NCI-H1105 treated with DMSO at 0.1 percent for 48 hours (cell line): ENCODE measurements around the gene TMTC1.

ENCODE experiments used
- DNase-seq: peaks from one replicate; lab custom pipeline; 2025; lab: John Stamatoyannopoulos, UW

The TMTC1 gene

DNA sequence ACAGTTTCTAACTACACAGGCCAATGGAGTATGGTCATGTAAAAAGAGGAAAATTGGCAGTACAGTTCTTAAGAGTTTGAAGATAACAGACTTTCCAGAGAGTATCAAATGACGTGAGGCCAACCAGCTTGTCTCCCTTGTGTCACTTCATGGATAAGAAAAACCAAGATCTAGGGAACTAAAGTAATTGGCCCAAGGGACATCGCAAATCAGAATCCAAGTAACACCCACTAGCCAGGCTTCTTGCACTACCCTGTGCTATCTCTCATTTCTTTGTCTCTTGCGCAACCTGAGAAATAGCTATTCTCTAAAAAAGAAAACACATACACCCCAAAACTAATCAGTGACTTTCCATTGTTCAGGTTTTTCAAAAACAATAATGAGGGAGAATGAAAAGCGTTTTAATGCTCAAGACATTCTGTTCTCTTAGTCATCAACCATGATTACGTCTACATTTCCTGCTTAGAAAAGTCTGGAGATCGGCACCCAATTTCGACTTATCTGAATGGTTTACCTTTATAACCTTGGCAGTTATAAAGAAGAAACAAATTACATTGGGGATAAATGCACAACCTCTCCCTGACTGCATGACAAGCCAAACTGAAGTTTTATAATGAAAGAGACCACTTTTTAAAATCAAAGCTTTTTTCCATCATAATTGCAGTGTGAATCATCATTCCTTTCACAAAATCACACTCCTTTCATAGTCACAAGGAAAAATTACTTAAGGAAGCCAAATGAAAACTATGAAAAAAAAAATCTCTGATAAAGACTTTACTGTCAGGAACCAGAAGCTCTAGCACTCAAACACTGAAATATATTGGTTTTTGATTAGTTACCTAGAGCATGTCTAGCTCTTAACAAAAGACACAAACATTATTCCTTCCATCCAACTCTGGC lies 42.1 kb downstream of the TMTC1 start:
- DNase-seq, result no peak

DNA sequence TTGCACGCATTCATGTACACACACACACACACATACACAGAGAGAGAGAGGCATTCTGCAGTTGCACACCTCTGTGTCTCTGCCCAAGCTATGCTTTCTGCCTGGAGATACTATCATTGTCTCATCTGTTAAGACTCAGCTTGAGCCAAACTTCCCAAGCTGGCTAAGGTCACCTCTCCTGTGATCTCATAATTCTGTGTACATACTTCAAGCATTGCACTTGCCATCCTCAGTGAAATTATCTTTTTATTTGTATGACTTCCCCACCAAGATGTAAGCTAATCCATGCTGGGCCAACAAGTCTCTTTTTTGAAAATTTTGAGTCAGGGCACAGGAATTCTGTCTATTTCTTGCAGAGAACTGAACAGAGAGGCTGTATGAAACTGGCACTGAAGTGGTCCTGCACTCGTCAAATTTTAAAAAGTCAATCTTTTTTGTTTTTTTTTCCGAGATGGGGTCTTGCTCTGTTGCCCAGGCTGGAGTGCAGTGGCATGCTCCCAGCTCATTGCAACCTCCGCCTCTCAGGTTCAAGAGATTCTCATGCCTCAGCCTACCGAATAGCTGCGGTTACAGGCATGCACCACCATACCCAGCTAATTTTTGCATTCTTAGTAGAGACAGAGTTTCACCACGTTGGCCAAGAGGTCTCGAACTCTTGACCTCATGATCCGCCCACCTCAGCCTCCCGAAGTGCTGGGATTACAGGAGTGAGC lies 44.3 kb downstream of the TMTC1 start:
- DNase-seq, result no peak

DNA sequence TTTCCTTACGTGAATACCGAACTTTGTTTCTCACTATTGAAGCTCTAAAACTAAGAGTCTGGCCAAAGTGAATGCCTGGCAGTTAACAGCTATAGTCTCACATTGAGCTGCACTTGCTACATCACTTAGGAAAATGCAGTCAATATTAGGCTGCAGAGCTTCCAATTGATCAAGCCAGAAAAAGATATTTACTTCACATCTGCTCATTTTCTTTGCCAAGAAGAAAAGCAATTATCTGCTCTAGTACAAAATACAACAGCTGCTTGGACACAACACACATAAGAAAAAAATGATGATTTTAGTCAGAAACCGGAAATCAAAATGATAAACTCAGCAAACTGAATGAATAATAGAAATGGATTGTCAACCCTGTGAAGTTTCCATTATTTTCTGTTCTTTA lies 45.4 kb downstream of the TMTC1 start:
- DNase-seq, result no peak

DNA sequence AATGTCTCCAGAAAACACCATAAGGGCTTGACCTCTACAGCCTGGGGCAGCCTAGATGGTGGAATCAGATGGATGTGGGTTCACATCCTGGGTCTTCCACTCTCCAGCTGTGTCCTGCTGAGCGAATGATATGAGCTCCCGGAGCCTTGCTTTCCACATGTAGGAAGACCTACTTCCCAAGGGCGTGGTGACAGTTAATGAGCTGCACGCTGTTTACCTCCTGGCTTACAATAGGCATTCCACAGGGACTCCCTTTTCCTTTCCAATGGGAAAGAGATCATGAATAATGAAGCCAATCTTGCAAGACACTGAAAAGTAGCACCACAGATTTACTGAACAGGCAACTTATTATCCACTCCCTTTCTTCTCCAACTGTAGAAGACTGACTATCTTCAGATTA lies 46.1 kb downstream of the TMTC1 start:
- no peak for DNase-seq

DNA sequence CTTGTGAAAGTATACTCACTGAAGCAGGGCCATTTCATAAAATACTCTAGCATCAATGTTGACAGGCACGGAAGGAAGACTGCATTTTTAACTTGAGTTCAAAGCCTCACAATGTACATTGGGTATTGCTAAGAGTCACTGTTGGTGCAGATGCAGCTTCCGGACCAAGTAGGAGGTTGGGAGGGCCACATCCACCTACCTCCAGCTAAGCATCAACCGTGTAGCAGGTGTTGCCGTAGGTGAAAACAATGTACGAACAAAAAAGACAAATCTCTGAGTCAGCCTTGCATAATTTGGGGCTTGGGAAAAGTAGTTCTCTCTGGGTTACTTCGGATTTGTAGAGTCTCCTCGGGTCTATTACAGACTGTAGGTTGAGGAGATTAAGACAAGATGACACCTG lies 48.1 kb downstream of the TMTC1 start:
- no peak for DNase-seq

DNA sequence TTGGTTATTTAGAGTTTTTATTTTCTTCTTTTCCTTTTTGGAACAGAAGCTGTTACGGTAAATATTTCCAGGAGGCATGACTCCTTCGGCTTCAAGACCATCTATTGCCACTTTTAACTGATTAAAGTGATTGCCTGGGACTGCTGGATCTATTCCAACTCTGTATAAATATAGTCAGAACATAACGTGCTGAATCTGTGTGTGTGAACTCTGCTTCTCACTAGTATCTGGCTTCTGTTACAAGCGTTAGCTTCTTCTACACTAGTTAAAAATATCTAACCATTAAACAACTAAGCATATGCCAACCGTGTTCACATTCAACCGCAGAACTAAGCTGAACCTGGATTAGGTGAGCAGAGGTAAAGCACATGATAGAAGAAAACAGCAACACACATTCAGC lies 49.0 kb downstream of the TMTC1 start:
- no peak for DNase-seq

DNA sequence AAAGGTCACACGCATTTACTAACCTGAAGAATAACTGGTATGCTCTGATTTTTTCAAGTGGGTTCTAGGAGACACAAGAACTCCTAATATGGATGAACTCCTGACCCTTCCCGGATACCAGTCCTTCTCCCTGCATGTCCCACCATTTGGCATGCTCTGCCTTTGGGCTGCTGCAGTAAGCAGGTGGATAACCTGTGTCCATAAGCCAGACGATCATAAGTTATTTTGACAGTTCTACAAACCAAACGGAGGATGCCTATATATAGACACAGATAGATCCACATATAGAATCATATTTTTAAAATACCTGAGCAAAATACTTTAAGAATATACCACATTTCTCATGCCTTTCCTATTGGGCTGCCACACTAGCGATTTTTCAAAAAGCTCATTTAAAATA lies 49.4 kb downstream of the TMTC1 start:
- no peak for DNase-seq

DNA sequence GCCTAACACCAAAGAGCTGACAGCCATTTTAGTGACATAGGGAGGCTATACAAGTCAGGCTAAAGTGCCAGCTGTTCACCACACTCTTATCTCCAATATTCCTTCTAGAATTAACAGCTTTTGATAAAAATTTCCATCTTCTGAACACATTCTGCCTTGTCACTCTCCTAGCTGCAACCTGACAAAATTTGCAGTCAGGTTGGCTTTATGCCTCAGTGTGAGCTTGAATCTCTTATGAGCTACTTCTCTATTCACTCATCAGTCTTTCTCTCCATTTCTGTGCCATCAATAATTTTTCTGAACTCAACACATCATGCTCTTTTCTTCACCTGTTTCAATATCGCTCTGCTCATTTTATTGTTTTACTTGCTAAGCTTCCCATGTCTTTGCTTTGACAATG lies 50.2 kb downstream of the TMTC1 start:
- DNase-seq, result no peak

DNA sequence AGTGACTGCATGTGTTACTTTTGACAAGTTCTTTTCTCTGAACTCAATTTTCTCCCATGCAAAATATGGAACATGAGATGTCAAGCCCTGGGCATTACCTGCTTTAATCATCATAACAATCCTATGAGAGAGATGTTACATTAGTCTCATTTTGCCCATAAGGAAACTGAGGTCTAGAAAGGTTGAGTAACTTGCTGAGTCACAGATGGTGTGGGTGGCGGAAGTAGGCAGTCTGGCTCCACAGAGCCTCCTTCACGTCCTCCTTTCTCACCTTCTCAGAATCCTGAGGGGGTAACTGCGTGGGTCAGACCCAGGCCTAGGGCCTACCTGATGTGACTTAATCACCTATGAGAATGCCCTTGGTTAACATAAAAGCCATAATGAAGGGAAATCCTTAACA lies 50.7 kb downstream of the TMTC1 start:
- DNase-seq, result no peak

DNA sequence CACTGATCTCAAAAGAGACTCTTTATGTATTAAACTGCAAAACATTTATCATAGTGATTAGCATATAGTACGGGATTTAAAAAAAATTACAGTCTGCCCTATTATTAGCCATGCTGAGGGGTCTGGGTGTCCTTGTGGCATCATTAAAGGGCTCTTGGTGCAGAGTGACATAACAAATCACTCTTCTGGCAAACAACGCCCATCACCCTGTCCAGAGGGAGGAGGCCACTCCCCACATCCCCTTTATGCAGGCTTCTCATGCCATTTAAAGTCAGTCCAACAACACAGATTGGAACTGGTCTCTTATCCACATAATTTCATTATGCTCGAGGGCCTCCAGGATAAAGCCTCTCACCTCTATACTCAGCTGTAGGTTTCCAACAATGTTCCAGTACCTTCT lies 51.1 kb downstream of the TMTC1 start:
- no peak for DNase-seq

DNA sequence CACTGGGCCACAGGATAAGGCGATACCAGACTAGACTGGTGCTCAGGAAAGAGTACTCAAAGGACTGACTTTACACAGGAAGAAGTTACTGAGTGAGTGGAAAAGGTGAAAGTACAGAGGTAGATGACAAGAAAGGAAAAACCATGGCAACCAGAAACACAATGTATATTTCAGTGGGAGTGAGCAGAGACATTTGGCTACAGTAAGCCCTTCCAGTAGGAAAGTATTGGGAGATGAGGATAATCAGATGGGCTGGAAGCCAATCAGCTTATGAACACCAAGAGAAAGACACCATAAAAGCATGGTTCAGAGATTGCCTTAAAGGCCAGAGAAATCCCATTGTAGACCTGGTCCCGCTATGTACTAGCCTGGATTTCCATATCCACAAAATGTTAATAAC lies 51.6 kb downstream of the TMTC1 start:
- no peak for DNase-seq

DNA sequence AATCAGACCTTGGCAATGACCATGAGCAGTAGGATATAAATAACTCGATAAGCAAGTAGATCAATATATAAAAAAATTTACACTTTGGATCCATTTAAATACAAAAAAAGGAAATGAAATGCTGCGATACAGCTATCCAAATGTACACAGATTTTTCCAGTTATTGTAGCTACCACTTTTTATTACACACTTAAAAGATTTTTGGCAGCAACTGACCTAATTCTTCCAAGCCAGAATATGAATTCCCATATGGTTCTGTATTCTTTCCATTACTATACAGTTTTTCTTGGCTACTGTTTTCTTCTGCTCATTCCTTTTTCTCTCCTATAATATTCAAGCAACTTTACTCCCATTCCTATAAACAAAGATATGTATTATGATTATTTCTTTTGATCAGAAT lies 52.2 kb downstream of the TMTC1 start:
- no peak for DNase-seq

DNA sequence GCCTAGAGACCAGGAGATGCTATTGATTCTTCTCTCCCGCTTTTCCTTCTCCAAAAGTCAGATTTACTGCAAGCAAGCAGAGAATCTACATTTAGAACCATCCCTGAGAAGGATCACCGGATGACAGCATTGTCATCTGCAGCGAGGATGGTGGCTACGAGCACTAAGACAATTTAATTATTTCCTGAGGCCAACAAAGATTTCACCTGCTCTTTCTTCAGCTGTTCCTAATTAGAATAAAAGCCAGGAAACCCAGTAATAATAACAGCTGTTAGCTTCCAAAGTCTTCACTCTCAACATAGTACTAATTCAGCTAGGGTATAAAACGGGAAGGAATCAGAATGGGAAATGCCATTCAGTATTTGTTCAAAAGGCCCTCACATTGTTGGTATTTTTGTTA lies 53.3 kb downstream of the TMTC1 start:
- peak; percentile 62 for DNase-seq

DNA sequence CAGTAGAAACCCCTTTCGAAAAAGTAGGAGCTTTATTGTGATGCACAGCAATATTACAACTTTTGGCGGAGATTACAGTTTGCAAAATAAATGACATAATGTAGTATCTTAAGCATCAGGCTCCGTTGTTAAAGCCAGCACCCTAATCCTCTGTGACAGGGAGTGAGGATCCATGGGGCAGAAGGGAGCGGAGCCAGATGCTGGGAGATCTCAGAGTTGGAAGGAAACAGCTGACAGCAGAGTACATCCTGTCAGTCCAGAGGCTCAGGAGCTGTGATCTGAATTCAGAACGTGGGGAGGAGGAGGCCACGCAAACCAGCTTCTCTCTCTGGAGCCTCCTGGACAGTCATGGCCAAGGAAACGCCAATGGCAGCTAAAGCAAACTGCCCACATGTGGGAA lies 55.7 kb downstream of the TMTC1 start:
- DNase-seq, result no peak

DNA sequence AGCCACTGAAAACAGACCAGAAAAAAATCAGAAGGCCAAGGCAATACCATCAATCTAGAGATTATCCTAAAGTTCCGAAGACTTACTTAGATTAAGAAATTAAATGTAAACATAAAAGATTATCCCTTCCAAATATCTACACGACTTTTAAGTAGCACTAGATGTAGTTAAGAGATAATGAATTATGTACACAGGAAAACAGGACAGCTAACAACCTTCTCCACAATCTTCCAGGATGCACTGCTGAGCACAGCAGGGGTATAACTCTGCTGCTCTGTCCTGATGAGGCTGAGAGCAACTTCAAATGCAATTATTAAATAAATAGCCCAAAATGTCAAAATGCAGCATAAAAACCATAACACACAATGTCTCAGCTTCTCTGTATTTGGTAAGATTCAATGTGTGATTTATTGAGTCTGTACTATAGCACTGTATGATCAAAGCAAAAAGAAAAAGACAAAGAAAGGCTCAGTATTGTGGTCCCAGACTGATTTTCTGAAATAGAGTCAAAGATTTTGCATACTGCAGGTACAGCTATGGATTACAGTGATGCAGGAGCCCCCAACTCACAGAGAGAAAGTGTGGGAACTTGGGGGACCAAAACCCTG lies 56.9 kb downstream of the TMTC1 start:
- no peak for DNase-seq

DNA sequence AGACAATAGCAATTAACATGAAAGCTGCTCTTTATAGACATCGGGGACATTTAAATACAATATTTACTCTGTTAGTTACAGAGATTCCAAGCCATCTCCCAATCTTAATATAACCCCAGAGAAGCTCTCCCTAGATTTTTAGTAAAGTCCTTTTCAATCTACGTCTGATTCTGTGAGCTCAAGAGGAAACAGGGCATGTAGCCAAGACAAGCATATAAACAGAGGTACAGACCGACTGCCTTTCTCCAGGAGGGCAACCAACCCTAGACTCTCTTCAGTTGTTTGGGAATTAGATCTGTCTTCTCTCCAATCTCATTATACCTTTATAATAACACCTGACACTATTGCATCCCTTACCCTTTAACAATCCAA lies 57.4 kb downstream of the TMTC1 start:
- peak; percentile 82 for DNase-seq

DNA sequence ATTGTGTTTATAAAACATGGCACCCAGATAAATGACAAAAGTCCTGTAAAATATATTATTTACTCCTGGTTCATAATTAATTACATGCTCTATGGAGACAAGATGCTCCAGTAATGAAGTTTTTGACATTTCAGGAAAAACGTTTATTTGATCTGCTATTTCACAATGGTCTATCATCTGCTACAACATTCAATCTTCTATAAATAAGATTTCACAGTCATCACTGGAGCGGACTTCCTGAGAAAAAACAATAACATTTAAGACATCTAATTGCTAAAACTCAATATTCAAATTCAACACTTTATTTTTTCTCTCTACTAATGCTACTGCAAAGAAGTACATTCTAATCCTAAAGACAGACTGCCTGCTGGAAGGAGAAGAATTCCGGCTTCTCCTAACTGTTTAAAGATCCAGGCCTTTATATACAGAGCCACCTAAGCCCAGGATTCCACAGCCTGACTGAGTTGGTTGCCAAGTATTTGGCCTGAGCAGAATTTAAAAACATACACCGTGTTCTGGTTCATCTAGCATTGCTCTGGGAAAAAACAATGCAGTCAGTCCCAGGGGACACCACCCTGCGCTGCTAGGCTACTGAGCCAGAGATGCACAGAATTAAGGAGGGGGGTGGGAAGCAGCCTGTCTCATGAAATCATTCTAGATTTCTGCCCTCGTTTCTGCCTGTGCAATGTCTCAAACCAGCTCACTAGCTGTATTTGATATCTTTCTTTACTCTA lies 58.0 kb downstream of the TMTC1 start:
- DNase-seq, result peak; percentile 82

DNA sequence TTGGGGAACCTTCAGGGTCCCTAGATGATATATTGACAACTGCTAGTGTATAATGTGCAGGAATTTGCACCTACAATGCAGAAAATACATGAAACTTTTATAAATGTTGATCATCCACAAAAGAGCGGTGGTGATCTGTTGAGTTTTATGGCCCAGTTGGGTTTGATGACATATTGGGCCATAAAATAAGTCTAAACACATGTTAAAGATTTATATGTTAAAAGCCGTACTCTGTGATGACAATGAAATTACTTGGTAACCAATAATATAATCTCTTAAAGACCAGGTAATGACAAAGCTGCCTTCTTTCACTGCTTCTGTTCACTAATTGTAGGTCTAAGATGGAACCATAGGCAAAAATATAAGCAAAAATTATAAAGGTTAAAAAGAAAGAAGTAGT lies 61.6 kb downstream of the TMTC1 start:
- no peak for DNase-seq

DNA sequence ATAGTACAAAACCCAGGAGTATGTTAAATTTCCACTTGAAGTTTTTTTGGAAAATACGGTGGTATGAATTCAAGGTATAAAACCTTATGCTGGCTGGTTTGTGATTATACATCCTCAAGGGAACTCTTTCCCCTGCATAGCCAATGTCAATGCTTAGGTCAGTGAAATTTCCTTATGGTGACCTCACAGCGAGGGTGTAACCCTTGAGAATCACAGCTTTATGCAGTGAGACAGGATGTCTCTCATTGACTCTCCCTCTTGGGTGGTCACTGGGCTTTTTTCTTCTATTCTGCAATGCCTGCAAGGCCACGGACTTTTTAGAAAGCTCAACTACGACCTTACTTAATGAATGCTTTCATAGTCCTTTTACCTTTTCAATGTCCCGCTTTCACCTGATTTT lies 64.4 kb downstream of the TMTC1 start:
- no peak for DNase-seq

DNA sequence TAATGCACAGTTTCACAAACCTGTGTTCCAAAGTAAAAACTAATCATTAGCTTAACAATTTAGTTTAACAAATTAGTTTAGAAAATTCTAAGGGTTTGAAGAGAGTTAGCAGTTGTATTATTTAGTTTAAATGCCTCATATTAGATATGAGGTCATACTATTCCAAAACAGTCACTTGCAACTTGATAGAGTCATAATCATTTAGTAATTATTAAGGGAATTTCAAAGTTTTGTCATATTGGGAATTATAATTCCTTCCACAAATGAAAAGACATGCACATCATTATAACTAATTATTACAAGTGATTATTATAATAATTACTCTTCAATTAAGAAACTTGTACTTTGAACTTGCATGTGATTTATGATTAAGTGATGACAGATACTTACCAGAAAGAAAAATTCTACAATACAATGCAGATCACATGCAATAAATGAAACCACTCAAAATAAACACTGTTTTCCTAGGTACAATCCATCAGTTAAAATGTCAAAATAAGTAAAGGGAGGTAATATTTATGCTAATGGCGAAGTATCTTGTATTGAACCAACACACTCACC lies 66.1 kb downstream of the TMTC1 start:
- DNase-seq, result peak; percentile 12

DNA sequence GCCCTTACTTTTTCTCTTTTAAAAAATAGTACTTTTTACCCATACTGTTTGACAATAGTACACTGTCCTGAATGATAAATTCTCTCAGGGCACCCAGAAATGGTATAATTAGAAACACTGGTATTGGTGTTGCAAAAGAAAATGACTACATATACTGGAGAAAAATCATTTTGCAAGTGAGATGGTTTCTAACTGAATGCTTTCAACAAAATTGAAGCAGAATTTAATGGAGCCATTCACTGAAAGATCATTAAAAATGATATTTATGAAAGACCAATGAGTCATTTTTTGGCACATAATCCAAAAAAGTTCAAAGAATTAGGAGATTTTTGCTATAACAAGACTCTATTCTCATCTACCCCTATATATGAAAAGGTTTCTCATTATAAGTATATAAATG lies 68.8 kb downstream of the TMTC1 start:
- DNase-seq, result no peak

DNA sequence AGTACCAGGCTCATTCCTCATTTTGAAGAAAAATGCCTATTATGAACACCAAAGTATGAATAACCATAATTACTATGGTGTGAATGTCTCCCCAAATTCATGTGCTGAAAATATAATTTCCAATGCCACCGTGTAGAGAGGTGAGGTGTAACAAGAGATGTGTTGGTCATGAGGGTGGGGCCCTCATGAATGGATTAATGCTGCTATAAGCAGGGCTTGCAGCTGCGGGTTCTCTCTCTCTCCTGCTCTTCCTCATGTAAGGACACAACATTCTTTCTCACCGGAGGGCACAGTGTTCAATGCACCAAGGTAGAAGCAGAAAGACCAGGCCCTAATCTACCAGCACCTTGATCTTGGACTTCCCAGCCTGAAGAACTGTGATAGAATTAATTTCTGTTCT lies 70.0 kb downstream of the TMTC1 start:
- no peak for DNase-seq
